Activated CD4-positive, alpha-beta T cell treated with anti-CD3 and anti-CD28 coated beads, Interleukin-2, amount 10 ng/mL, durations not matched to agents 7 days and 5 days (primary cell): Measurements from ENCODE around the gene CHPT1. TPM values are rescaled to one million over a fixed set of nuclear protein-coding genes. Genes with fewer than 3 reads are reported as not detected.
"Not testable (repeated sequence)": the region's sequence is repeated elsewhere in the genome, so short reads cannot be mapped to it uniquely, and the experiment has no call there.

Experiments
- CTCF ChIA-PET: fragments of 350-600 bp; sonication (Branson Sonifier 250); formaldehyde crosslinking; loops from one replicate; lab custom pipeline; 2021; ENCODE audit warnings: antibody characterized with exemption; lab: Charles Lee
- POLR2A ChIA-PET: fragments of 350-600 bp; sonication (Branson Sonifier 250); formaldehyde crosslinking; loops from one replicate; lab custom pipeline; 2021; ENCODE audit warnings: antibody characterized with exemption; lab: Charles Lee
- DNase-seq: peaks from one replicate; pipeline ENCODE4 v3.0.0-alpha.2; 2020
- H3K27ac Mint-ChIP-seq: one replicate; pipeline ENCODE4 v1.8.0; 2021; ENCODE audit warnings: mild to moderate bottlenecking, moderate library complexity, mixed read lengths
- H3K27me3 Mint-ChIP-seq: one replicate; pipeline ENCODE4 v1.8.0; 2021; ENCODE audit warnings: mixed read lengths
- H3K36me3 Mint-ChIP-seq: one replicate; pipeline ENCODE4 v1.8.0; 2021; ENCODE audit warnings: low read depth, mixed read lengths
- H3K4me1 Mint-ChIP-seq: one replicate; pipeline ENCODE4 v1.8.0; 2021; ENCODE audit warnings: mixed read lengths
- H3K4me3 Mint-ChIP-seq: one replicate; pipeline ENCODE4 v1.8.0; 2021; ENCODE audit warnings: mild to moderate bottlenecking, moderate library complexity, mixed read lengths
- H3K9me3 Mint-ChIP-seq: one replicate; pipeline ENCODE4 v1.8.0; 2021; ENCODE audit warnings: mixed read lengths
- total RNA-seq, 2 experiments: library from RNA; stranded (reverse); gene quantifications; one replicate each; pipeline ENCODE4 v1.2.3, GENCODE V29; 2021

Gene CHPT1
- total RNA-seq, 2 experiments from 2014 or later, result 9.5 to 11.8 TPM

DNA sequence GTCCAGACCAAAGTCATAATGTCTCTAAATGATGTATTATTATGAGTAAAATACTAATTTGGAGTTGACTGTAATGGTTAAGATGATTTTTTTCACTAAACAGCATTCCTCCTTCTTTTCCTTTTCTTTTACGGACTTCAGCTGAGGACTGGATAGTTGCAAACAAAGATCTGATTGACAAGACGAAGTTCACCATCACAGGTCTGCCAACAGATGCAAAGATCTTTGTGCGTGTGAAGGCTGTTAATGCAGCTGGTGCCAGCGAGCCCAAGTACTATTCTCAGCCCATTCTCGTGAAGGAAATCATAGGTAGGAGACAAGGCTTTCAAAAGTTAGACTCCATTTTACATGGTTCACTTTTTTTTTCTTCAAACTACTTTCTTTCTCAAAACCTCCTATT lies 29.8 kb upstream of the CHPT1 start:
- peaks cover 21% of the 10 kb centered on the region for H3K27me3 Mint-ChIP-seq
- H3K9me3 Mint-ChIP-seq, result no peaks in the 10 kb centered on the region
- POLR2A ChIA-PET, result no interaction called here
- H3K4me3 Mint-ChIP-seq, result no peak overlapping the region
- H3K27ac Mint-ChIP-seq, result no peak overlapping the region
- DNase-seq, result no peak
- CTCF ChIA-PET, result interaction anchor here (1.1 kb wide), 1 partner anchor 52 kb away, joined by 3 read pairs; no protein-coding TSS in a partner anchor
- no peaks in the 10 kb centered on the region for H3K36me3 Mint-ChIP-seq
- H3K4me1 Mint-ChIP-seq, result peaks cover 26% of the 10 kb centered on the region

DNA sequence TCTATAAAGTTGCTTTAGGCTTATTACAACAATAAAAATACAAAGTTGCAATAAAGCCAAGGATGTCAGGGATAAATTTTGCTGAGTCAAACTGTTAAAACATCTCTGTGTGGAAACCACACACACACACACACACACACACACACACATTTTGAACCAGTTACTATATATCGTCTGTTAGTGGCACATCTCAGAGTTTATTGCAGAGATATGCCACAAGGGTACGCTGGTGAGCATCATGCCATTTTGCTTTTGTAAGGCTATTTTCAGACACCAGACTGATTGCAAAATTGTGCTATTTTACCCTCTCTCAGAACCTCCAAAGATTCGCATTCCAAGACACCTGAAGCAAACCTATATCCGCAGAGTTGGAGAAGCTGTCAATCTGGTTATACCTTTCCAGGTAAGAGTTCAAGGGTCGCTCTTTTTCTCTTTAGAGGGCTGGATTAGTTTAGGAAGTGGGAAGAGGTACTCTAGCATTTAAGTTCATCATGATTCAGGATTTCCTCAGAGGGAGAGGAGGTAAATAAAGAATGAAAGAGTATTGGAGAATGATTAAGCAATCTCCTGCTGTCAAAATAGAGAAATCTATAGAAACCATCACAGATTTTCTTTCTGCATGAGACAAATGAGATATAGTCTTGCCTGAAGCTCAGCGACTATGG lies 27.3 kb upstream of the CHPT1 start:
- no peak overlapping the region for H3K4me3 Mint-ChIP-seq
- peak; percentile 60 for DNase-seq
- POLR2A ChIA-PET, result no interaction called here

DNA sequence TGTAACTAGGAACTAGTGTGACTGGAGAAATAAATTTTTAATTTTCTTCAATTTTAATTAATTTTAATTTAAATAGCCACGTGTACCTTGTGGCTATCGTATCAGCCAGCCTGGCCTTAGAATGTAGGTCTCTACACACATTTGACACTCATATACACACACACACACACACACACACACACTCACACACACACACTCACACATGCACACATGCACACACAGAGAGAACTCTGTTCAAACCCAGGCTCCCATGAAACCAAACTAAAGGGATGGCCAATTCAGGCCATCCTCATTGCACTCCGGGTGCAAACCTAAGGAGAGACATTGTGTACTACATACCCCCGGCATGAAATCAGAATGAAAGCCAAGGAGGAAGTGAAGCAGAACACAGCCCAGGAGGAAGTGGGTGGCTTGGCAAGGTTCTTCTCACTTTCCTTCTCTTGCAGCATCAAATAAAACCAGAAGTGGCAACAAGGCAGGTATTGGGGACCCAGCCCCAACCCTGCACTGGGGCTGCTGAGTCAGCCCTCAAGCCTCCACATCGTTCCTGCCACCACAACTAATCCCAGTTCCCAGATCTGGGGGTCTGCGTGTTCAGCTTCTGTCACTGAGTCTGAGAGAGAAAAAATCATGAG lies 26.2 kb upstream of the CHPT1 start:
- Mint-ChIP-seq H3K9me3 (no peaks in the 10 kb centered on the region), H3K27ac (peak overlapping the region; percentile 91), H3K27me3 (peaks cover 11% of the 10 kb centered on the region), H3K4me1 (peaks cover 26% of the 10 kb centered on the region), H3K4me3 (peak overlapping the region; percentile 52), H3K36me3 (no peaks in the 10 kb centered on the region)
- peak; percentile 60 for DNase-seq
- ChIA-PET CTCF (no interaction called here), POLR2A (no interaction called here)

More for the DNA sequence above, 27.3 kb upstream of the CHPT1 start:
- Mint-ChIP-seq H3K4me1 (peaks cover 26% of the 10 kb centered on the region), H3K27ac (no peak overlapping the region), H3K9me3 (no peaks in the 10 kb centered on the region), H3K36me3 (no peaks in the 10 kb centered on the region), H3K27me3 (peaks cover 16% of the 10 kb centered on the region)
- CTCF ChIA-PET, result no interaction called here

DNA sequence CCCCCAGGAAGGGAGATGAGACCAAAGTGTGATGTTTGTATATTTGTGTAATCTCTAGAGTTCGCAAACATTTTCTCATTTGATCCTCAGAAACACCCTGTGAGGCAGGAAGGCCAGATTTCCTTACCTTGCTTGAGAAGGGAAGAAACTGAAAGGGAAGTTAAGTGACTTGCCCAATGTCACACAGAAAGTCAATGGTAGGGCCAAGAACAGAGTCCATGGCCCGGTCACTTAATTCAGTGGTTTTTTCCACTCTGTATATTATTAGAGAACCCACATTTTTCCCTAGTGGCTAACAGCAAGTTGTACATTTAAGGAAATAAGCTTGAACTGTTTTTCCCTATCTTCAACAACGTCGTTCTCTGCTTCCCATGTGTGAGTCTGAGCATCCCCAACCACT lies 25.6 kb upstream of the CHPT1 start:
- ChIA-PET CTCF (interaction anchor here (0.8 kb wide), 1 partner anchor 1068 kb away, joined by 3 read pairs; no protein-coding TSS in a partner anchor), POLR2A (no interaction called here)
- H3K27ac Mint-ChIP-seq, result peak overlapping the region; percentile 91
- no peaks in the 10 kb centered on the region for H3K9me3 Mint-ChIP-seq
- H3K4me1 Mint-ChIP-seq, result peaks cover 26% of the 10 kb centered on the region
- peaks cover 7% of the 10 kb centered on the region for H3K27me3 Mint-ChIP-seq
- no peaks in the 10 kb centered on the region for H3K36me3 Mint-ChIP-seq
- H3K4me3 Mint-ChIP-seq, result peak overlapping the region; percentile 52
- no peak for DNase-seq

DNA sequence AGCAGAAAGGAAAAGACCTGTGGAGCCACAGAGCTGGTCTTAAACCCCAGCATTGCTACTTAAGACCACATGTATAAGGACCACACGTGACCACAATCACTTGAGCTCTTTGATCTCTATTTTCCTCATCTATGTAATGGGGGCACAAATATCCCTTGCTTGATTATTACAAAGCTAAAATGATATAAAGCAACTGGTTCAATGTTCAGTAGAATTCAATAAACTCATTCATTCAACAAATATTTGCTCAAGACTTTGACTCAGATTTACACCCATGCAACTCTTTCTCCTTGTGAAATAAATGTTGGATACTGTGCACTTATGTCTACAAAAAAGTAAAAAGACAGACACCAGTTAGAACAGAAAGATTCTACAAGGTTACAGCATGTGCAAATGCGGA lies 21.9 kb upstream of the CHPT1 start:
- no peaks in the 10 kb centered on the region for H3K36me3 Mint-ChIP-seq
- H3K4me3 Mint-ChIP-seq, result no peak overlapping the region
- H3K27ac Mint-ChIP-seq, result no peak overlapping the region
- CTCF ChIA-PET, result interaction anchor here (0.5 to 0.8 kb wide), 2 partner anchors 12 to 87 kb away, joined by 3 read pairs; no protein-coding TSS in a partner anchor
- POLR2A ChIA-PET, result no interaction called here
- H3K4me1 Mint-ChIP-seq, result peaks cover 18% of the 10 kb centered on the region
- peaks cover 9% of the 10 kb centered on the region for H3K27me3 Mint-ChIP-seq
- no peak for DNase-seq
- H3K9me3 Mint-ChIP-seq, result no peaks in the 10 kb centered on the region

DNA sequence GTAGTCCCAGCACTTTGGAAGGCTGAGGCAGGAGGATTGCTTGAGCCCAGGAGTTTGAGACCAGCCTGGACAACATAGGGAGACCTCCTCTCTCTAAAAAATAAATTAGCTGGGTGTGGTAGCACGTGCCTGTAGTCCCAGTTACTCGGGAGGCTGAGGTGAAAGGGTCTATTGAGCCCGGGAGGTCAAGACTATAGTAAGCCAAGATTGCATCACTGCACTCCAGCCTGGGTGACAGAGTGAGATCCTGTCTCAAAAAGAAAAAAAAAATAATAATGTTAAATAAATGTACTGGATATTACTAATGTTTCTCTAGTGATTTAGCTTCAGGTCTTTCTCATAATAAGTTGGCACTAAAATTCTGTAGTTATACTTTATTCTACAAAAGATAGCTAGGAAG lies 20.9 kb upstream of the CHPT1 start:
- CTCF ChIA-PET, result interaction anchor here (0.7 to 0.8 kb wide), 2 partner anchors 11 to 22 kb away, joined by 3 read pairs; no protein-coding TSS in a partner anchor
- H3K27ac Mint-ChIP-seq, H3K4me1 Mint-ChIP-seq: not testable (repeated sequence)

DNA sequence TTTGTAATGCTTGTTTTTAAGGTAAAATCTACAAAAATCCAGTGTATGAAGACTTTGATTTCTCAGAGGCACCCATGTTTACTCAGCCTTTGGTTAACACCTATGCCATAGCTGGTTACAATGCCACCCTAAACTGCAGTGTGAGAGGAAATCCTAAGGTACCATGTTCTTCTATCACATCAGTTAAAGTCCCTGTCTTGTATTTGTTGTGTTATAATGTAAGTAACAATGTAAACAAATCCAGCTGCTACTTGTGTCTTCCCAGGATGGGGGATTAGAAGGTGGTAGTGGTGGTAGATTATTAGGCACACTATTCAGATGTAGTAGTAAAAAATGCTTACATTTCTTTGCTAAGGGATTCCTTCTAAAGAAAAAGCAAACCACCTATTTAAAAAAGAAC lies 19.4 kb upstream of the CHPT1 start:
- H3K4me1 Mint-ChIP-seq, result no peaks in the 10 kb centered on the region
- no peaks in the 10 kb centered on the region for H3K36me3 Mint-ChIP-seq
- POLR2A ChIA-PET, result no interaction called here
- no peak for DNase-seq
- H3K9me3 Mint-ChIP-seq, result no peaks in the 10 kb centered on the region
- CTCF ChIA-PET, result no interaction called here
- no peak overlapping the region for H3K27ac Mint-ChIP-seq
- no peak overlapping the region for H3K4me3 Mint-ChIP-seq
- peaks cover 9% of the 10 kb centered on the region for H3K27me3 Mint-ChIP-seq

More for the DNA sequence above, 20.9 kb upstream of the CHPT1 start:
- H3K36me3 Mint-ChIP-seq, DNase-seq, H3K27me3 Mint-ChIP-seq, POLR2A ChIA-PET, H3K4me3 Mint-ChIP-seq, H3K9me3 Mint-ChIP-seq: not testable (repeated sequence)

DNA sequence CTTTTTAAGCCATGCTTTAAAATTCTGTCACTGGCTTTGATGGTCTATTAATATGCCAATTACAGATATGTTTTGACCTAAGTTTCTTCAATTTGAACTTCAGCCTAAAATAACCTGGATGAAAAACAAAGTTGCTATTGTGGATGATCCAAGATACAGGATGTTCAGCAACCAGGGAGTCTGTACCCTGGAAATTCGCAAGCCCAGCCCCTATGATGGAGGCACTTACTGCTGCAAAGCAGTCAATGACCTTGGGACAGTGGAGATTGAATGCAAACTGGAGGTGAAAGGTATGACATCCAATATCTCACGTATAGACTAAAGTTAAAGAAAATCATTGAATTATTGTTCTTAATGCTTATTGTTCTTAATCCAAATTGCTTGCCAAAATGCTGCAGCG lies 17.2 kb upstream of the CHPT1 start:
- POLR2A ChIA-PET, result no interaction called here
- no peaks in the 10 kb centered on the region for H3K4me1 Mint-ChIP-seq
- H3K9me3 Mint-ChIP-seq, result no peaks in the 10 kb centered on the region
- CTCF ChIA-PET, result no interaction called here
- no peak for DNase-seq
- peaks cover 14% of the 10 kb centered on the region for H3K27me3 Mint-ChIP-seq
- H3K4me3 Mint-ChIP-seq, result no peak overlapping the region
- no peak overlapping the region for H3K27ac Mint-ChIP-seq
- no peaks in the 10 kb centered on the region for H3K36me3 Mint-ChIP-seq

DNA sequence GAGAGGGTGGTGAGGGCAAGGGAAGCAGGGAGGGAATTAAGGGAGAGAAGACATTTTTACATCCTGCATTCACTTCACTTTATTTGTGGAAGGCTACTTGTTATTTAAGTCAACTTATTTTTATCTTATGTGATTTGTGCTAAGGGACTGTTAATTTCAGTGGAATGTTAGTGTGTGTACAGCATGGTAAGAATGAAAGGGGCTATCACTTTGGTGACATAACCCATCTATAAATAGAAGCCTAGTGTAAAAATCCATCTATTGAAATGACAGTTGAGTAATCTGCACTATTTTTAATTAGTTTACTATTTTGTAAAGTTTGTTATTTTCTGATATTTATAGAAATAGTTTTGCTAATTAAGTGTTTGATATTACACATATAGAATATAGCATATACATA lies 16.8 kb upstream of the CHPT1 start:
- DNase-seq, result no peak
- Mint-ChIP-seq H3K9me3 (no peaks in the 10 kb centered on the region), H3K36me3 (no peaks in the 10 kb centered on the region), H3K27ac (no peak overlapping the region), H3K27me3 (peaks cover 16% of the 10 kb centered on the region), H3K4me3 (no peak overlapping the region), H3K4me1 (no peaks in the 10 kb centered on the region)
- CTCF ChIA-PET, result no interaction called here
- POLR2A ChIA-PET, result no interaction called here

DNA sequence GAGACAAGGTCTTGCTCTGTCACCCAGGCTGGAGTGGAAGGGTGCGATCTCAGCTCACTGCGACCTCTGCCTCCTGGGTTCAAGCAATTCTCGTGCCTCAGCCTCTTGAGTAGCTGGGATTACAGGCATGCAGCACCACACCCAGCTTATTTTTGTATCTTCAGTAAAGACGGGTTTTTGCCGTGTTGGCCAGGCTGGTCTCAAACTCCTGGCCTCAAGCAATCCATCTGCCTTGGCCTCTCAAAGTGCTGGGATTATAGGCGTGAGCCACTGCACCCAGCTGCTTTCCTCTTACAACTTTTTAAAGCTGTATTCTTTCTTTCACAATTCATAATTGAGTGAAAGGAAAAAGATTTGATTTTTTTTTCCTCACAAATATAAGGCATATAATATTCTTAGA lies 15.8 kb upstream of the CHPT1 start:
- CTCF ChIA-PET, H3K36me3 Mint-ChIP-seq, DNase-seq, H3K9me3 Mint-ChIP-seq, POLR2A ChIA-PET, H3K4me1 Mint-ChIP-seq, H3K4me3 Mint-ChIP-seq, H3K27ac Mint-ChIP-seq: not testable (repeated sequence)
- H3K27me3 Mint-ChIP-seq, result peaks cover 16% of the 10 kb centered on the region

DNA sequence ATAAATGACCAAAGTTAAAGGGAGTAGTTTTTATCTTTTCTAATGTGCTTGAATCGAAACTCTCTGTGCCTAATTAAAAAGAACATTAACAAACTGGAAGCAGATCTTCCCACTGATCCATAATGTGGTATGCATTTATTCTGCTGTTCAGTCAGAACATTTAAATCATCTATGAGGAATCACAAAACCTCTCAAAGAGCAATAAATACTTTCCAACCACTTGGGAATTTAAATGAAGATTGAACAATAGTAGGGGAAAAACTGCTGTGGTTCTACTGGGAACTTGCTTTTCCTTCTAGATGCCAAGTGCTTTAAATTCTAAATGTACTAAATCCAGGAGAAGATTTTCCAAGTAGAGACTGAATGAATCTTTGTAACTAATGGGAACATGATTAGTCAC lies 12.3 kb upstream of the CHPT1 start:
- H3K4me1 Mint-ChIP-seq, result no peaks in the 10 kb centered on the region
- no peak overlapping the region for H3K27ac Mint-ChIP-seq
- H3K9me3 Mint-ChIP-seq, result no peaks in the 10 kb centered on the region
- H3K27me3 Mint-ChIP-seq, result peaks cover 7% of the 10 kb centered on the region
- H3K36me3 Mint-ChIP-seq, result no peaks in the 10 kb centered on the region
- CTCF ChIA-PET, result no interaction called here
- no peak for DNase-seq
- POLR2A ChIA-PET, result no interaction called here
- no peak overlapping the region for H3K4me3 Mint-ChIP-seq

DNA sequence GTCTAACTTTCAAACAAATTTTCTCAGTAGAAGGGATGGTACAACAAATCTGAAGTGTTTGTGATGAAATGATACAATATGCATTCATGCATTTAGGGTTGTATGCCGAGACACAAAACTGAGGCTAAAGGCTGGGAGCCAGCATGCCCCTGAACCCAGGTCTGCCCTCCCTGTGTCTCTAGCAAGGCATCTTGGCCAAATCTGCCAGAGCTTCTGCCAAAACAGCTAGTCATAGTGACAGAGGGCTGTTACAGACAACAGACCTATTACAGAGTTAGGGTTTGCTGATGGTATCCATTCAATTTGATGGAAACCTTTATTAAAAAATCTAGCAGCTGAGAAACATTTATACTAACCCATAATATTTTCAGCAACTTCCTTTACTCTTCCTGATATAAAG lies 11.3 kb upstream of the CHPT1 start:
- no peak for DNase-seq
- CTCF ChIA-PET, result no interaction called here
- Mint-ChIP-seq H3K4me1 (no peaks in the 10 kb centered on the region), H3K36me3 (no peaks in the 10 kb centered on the region), H3K27ac (no peak overlapping the region), H3K4me3 (no peak overlapping the region), H3K27me3 (peaks cover 7% of the 10 kb centered on the region), H3K9me3 (no peaks in the 10 kb centered on the region)
- POLR2A ChIA-PET, result no interaction called here

DNA sequence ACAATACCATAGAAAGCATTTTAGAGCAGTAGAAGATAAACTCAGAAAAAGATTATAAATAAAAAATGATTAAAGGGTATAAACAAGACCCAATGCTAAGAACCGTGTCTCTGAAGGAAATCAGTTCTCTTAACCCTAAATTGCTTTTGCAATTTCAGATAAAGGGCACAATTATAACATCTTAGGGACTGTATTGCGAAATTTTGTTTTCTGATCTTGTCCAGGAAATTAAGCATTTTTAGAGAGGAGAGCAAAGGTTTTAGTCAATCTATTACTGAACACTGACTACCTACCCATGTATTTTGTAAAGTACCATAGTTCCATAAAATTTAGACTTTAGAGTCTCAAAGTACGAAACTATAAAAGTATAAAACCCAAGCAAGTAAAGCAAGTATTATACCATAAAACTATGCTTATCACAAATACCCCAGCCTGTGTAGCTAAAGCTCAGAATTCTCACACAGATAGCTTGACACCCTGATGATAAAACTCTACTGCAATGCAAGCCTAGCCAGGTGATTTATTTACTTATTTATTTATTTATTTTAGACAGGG lies 6.8 kb upstream of the CHPT1 start:
- Mint-ChIP-seq H3K9me3 (no peaks in the 10 kb centered on the region), H3K27me3 (no peaks in the 10 kb centered on the region), H3K36me3 (no peaks in the 10 kb centered on the region), H3K27ac (no peak overlapping the region), H3K4me1 (peaks cover 6% of the 10 kb centered on the region), H3K4me3 (no peak overlapping the region)
- ChIA-PET CTCF (interaction anchor here (0.6 kb wide), 1 partner anchor 1327 kb away, joined by 3 read pairs; no protein-coding TSS in a partner anchor), POLR2A (no interaction called here)
- no peak for DNase-seq
